Esophagus muscularis mucosa (tissue), 4 donors: ENCODE results near the gene TBX19. TPM values are rescaled to one million over a fixed set of nuclear protein-coding genes. Genes with fewer than 3 reads are reported as not detected.

Experiments used
- DNase-seq: peaks from one replicate; pipeline ENCODE4 v3.0.0-alpha.2; 2017; ENCODE audit errors: extremely low spot score
- H3K27ac ChIP-seq, 4 donors: fragments of 200-600 bp; sonication (generic); replicated peaks in 1 of 4; 1 replicate in 3 of 4; 2 replicates in 1 of 4; pipeline ENCODE4 v1.5.1; 2016 to 2019; ENCODE audit warnings: mild to moderate bottlenecking in 1 of 4
- H3K27me3 ChIP-seq, 4 donors: fragments of 200-600 bp; sonication (generic); one replicate each; pipeline versions ENCODE4 v1.5.1 to v1.6.0; 2016 to 2019
- H3K36me3 ChIP-seq, 4 donors: fragments of 200-600 bp; sonication (generic); one replicate each; pipeline ENCODE4 v1.5.1; 2016 to 2019
- H3K4me1 ChIP-seq, 4 donors: fragments of 200-600 bp; sonication (generic); one replicate each; pipeline ENCODE4 v1.5.1; 2016 to 2019
- H3K4me3 ChIP-seq, 4 donors: fragments of 200-600 bp; sonication (generic); 1 replicate in 2 of 4; 2 replicates in 2 of 4; pipeline ENCODE4 v1.5.1; 2016 to 2019; ENCODE audit warnings: mild to moderate bottlenecking in 4 of 4, moderate library complexity in 1 of 4
- H3K9me3 ChIP-seq, 4 donors: fragments of 200-600 bp; sonication (generic); 1 replicate in 3 of 4; 2 replicates in 1 of 4; pipeline ENCODE4 v1.5.1; 2016 to 2019
- CTCF ChIP-seq, 3 experiments: fragments of 200-600 bp in 2 of 3; fragments of 450-650 bp in 1 of 3; sonication (generic) in 2 of 3; IDR thresholded peaks; one replicate each; pipeline ENCODE4 v1.5.1; 2017 to 2019; ENCODE audit warnings: antibody characterized with exemption in 3 of 3, mild to moderate bottlenecking in 2 of 3, moderate library complexity in 1 of 3
- EP300 ChIP-seq: sonication (generic); formaldehyde crosslinking; IDR thresholded peaks from one replicate; pipeline ENCODE4 v1.6.1; 2017; ENCODE audit warnings: antibody characterized with exemption
- POLR2A ChIP-seq: fragments of 450-650 bp; IDR thresholded peaks from one replicate; pipeline ENCODE4 v1.6.1; 2017; ENCODE audit warnings: antibody characterized with exemption, moderate library complexity, mild to moderate bottlenecking, low read depth
- POLR2AphosphoS5 ChIP-seq, 2 donors: sonication (generic); formaldehyde crosslinking; IDR thresholded peaks; one replicate each; pipeline ENCODE4 v1.6.1; 2017; ENCODE audit warnings: antibody characterized with exemption in 2 of 2
- WGBS: methylation state at CpG from one replicate; pipeline ENCODE4 v1.1.5; 2018; 5-methylcytosine and 5-hydroxymethylcytosine counted together
- intact Hi-C: fragments of 100-400 bp; cut with DNase I; formaldehyde crosslinking; loops from one replicate; pipeline ENCODE4 v1.15.1; 2023
- total RNA-seq, 4 donors: library from RNA; depleted of rRNA; stranded (reverse); fragments of >200 nt; gene quantifications; one replicate each; pipeline versions ENCODE4 v1.1.0 to v1.2.1, GENCODE V29; 2016

The TBX19 gene
- total RNA-seq, 4 donors from 2014 or later, result 0.83 to 2.0 (median 1.1) TPM

GRCh38 chr1:168260393-168260792 is 20.3 kb upstream of the TBX19 start:
- Histone ChIP-seq H3K27me3 (no peaks in the 10 kb centered on the region), H3K4me3 (no peak overlapping the region), H3K4me1 (peaks cover 0 to 9% (median 5%) of the 10 kb centered on the region in 4 donors), H3K27ac (no peak overlapping the region), H3K36me3 (peaks cover 0 to 4% (median 2%) of the 10 kb centered on the region in 4 donors), H3K9me3 (peaks cover 0 to 18% (median 12%) of the 10 kb centered on the region in 4 donors)
- intact Hi-C loops, result no loop called here
- WGBS, result 93% methylated on average over 3 of the region's 3 CpGs
- no peak for DNase-seq
- TF ChIP-seq EP300 (no peak), CTCF (IDR thresholded peaks at IDR 0.05) (no peak), POLR2A (no peak)

DNA sequence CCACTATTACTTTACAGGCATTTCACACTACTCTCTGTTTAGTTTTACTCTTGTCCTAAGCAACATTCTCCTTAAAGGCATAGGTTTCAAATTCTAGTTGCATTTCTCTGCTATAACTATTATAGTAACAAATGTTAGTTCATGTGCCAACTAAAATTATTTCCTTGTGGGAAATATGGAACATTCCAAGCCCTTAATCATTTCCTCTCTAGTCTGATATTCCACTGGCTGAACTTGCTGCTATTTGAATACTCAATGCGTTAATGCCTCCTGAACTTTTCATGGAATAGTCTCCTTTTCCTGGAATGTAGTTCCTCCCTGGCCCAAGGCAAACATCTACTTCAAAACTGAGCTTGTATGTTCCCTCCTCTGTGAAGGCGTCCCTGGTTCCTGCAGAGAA is 19.3 kb upstream of the TBX19 start:
- intact Hi-C loops, result no loop called here
- no peak for DNase-seq
- 86% methylated on average over 2 of the region's 2 CpGs for WGBS
- no peak for TF ChIP-seq CTCF (IDR thresholded peaks at IDR 0.05)
- TF ChIP-seq EP300, result no peak
- TF ChIP-seq POLR2A, result no peak
- no peak for TF ChIP-seq POLR2AphosphoS5 (IDR thresholded peaks at IDR 0.05)
- Histone ChIP-seq H3K27me3 (no peaks in the 10 kb centered on the region), H3K36me3 (peaks cover 0 to 4% (median 2%) of the 10 kb centered on the region in 4 donors), H3K4me3 (no peak overlapping the region), H3K4me1 (peaks cover 0 to 9% (median 5%) of the 10 kb centered on the region in 4 donors), H3K27ac (no peak overlapping the region), H3K9me3 (peaks cover 0 to 8% (median 3%) of the 10 kb centered on the region in 4 donors)

GRCh38 chr1:168263130-168263529 is 17.5 kb upstream of the TBX19 start:
- Histone ChIP-seq H3K27ac (no peak overlapping the region), H3K27me3 (no peaks in the 10 kb centered on the region), H3K9me3 (no peaks in the 10 kb centered on the region), H3K4me3 (no peak overlapping the region), H3K36me3 (peaks cover 0 to 4% (median 2%) of the 10 kb centered on the region in 4 donors), H3K4me1 (peaks cover 0 to 9% (median 5%) of the 10 kb centered on the region in 4 donors)
- TF ChIP-seq CTCF (IDR thresholded peaks at IDR 0.05) (no peak), POLR2A (no peak), EP300 (no peak), POLR2AphosphoS5 (IDR thresholded peaks at IDR 0.05) (no peak)
- no peak for DNase-seq
- WGBS, result 89% methylated on average over 4 of the region's 4 CpGs
- intact Hi-C loops, result no loop called here

DNA sequence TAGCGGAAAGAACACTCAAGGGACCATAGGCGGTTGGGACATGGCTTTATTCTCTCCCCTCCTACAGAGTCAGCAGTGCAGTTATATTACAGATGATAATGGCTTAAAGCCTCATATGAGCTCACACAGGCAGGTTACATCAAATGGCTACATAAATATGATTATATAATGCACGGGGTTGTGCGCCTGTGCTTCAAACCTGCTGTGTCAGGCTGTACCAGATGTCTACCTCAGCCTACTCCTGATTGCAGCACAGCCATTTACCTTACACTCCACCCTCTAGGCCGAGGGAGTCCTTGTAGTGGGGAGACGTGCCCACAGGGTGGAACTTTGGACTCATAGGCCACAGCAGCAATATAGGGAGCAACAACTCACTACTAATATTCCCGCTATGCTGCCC is 16.4 kb upstream of the TBX19 start:
- H3K4me3 ChIP-seq, result no peak overlapping the region
- TF ChIP-seq EP300 (no peak), POLR2AphosphoS5 (IDR thresholded peaks at IDR 0.05) (no peak), POLR2A (no peak), CTCF (IDR thresholded peaks at IDR 0.05) (no peak)
- 100% methylated on average over 7 of the region's 7 CpGs for WGBS
- no peak overlapping the region for H3K27ac ChIP-seq
- DNase-seq, result no peak
- peaks cover 0 to 4% (median 2%) of the 10 kb centered on the region in 4 donors for H3K36me3 ChIP-seq
- no peaks in the 10 kb centered on the region for H3K27me3 ChIP-seq
- no peaks in the 10 kb centered on the region for H3K9me3 ChIP-seq
- intact Hi-C loops, result no loop called here
- H3K4me1 ChIP-seq, result peaks cover 0 to 9% (median 5%) of the 10 kb centered on the region in 4 donors

DNA sequence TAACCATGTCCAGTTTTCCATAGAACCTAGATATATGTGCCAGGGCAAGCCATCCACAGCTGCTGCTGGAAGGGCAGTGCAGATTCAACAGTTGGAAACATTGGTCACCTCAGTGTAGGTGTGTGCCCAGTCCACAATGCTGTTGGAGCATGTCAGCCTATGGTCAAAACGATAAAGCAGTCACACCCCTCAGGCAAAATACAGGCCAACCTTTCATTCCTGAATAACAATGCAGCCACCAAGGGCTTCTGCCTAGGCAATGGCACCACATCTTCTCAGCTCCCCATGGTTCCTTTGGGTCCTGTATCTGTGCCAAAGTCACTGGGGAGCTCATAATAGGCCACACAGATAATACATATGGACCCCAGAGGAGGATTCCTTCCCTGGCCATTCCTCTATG is 15.1 kb upstream of the TBX19 start:
- TF ChIP-seq CTCF (IDR thresholded peaks at IDR 0.05), result no peak
- no peak for TF ChIP-seq POLR2A
- no peak for TF ChIP-seq POLR2AphosphoS5 (IDR thresholded peaks at IDR 0.05)
- no peak for TF ChIP-seq EP300
- H3K4me1 ChIP-seq, result peaks cover 0 to 7% (median 4%) of the 10 kb centered on the region in 4 donors
- H3K4me3 ChIP-seq, result no peak overlapping the region
- 100% methylated on average over 1 of the region's 1 CpG for WGBS
- DNase-seq, result no peak
- no peak overlapping the region for H3K27ac ChIP-seq
- intact Hi-C loops, result no loop called here
- H3K9me3 ChIP-seq, result no peaks in the 10 kb centered on the region
- peaks cover 0 to 4% (median 2%) of the 10 kb centered on the region in 4 donors for H3K36me3 ChIP-seq
- no peaks in the 10 kb centered on the region for H3K27me3 ChIP-seq
